Fibroblast of mammary gland (primary cell): Measurements from ENCODE around the gene NAALAD2.
A peak's percentile ranks its signal among the peaks of the same experiment; 100 is the strongest.
"Not testable (repeated sequence)": the region's sequence is repeated elsewhere in the genome, so short reads cannot be mapped to it uniquely, and the experiment has no call there.

Experiments
- DNase-seq: peaks from one replicate; pipeline ENCODE4 v3.0.0-alpha.2; 2010; ENCODE audit warnings: low read depth
- H3K4me3 ChIP-seq: 2 replicates; pipeline ENCODE4 v1.5.1; 2011; ENCODE audit warnings: low read depth, mild to moderate bottlenecking, low read length, moderate library complexity; ENCODE audit not compliant: control insufficient read depth
- TF ChIP-seq, protein P1 (sequence below): conservative IDR thresholded peaks from 2 replicates; pipeline ENCODE4 v1.5.1; 2011; ENCODE audit warnings: low read depth, low read length, inconsistent platforms; ENCODE audit not compliant: control insufficient read depth, insufficient read depth

The NAALAD2 gene

DNA sequence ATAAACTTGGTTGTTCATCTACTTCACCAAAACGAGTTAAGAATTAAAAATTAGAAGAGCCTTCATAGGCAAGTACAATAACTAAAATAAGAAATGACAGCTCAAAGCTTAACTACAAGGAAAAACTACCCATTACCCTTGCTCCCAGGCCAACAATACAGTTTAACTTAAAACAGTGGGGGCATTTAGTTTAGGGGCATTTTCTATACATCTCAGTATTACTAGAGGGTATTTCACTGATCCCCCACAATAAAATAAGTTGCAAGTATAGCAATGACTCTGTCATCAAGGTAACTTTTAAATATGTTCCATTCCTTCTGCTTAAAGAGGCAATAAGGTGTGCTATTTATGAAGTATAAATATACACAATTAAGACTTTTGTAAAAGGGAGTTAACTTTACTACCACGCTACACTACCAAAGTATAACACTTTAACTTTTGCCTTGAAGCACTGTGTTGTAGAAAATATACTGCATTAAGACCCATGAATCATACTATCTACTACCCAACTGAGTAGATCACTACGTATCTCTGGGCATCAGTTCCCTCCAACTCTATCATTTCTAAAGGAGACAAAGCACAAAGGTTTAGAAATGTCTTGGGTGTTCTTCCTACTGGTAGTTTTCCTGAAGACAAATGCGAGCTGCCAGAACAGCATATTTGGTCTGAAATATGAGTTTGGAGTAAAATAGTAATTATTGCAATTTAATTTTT is 58.6 kb downstream of the NAALAD2 start:
- TF ChIP-seq, protein P1, sequence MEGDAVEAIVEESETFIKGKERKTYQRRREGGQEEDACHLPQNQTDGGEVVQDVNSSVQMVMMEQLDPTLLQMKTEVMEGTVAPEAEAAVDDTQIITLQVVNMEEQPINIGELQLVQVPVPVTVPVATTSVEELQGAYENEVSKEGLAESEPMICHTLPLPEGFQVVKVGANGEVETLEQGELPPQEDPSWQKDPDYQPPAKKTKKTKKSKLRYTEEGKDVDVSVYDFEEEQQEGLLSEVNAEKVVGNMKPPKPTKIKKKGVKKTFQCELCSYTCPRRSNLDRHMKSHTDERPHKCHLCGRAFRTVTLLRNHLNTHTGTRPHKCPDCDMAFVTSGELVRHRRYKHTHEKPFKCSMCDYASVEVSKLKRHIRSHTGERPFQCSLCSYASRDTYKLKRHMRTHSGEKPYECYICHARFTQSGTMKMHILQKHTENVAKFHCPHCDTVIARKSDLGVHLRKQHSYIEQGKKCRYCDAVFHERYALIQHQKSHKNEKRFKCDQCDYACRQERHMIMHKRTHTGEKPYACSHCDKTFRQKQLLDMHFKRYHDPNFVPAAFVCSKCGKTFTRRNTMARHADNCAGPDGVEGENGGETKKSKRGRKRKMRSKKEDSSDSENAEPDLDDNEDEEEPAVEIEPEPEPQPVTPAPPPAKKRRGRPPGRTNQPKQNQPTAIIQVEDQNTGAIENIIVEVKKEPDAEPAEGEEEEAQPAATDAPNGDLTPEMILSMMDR: no peak
- no peak for DNase-seq
- no peak overlapping the region for H3K4me3 ChIP-seq

- no peak for DNase-seq
- TF ChIP-seq, protein P1: no peak
- no peak overlapping the region for H3K4me3 ChIP-seq
Measured at GRCh38 chr11:90197377-90197776, 62.9 kb downstream of the NAALAD2 start.

GRCh38 chr11:90202342-90202741 is 67.9 kb downstream of the NAALAD2 start:
- no peak overlapping the region for H3K4me3 ChIP-seq
- DNase-seq: no peak
- TF ChIP-seq, protein P1: no peak

- no peak overlapping the region for H3K4me3 ChIP-seq
- no peak for DNase-seq
- TF ChIP-seq, protein P1: no peak
Measured at GRCh38 chr11:90204407-90204806, 69.9 kb downstream of the NAALAD2 start.

GRCh38 chr11:90204832-90205646 is 70.6 kb downstream of the NAALAD2 start:
- DNase-seq: peak; percentile 75
- TF ChIP-seq, protein P1: peak; percentile 93
- H3K4me3 ChIP-seq: no peak overlapping the region

DNA sequence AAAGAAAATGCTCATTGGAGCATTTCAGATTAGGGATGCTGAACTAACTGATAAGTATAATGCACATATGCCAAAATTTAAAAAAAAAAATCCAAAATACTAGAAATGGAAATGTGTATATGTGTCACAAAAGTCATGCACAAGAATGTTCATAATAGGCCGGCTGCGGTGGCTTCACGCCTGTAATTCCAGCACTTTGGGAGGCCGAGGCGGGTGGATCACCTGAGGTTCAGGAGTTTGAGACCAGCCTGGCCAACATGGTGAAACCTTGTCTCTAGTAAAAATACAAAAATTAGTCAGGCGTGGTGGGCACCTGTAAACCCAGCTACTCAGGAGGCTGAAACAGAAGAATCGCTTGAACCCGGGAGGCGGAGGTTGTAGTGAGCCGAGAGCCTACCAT is 73.5 kb downstream of the NAALAD2 start:
- DNase-seq, H3K4me3 ChIP-seq: not testable (repeated sequence)

GRCh38 chr11:90208857-90209256 is 74.4 kb downstream of the NAALAD2 start:
- no peak for DNase-seq
- TF ChIP-seq, protein P1: no peak
- no peak overlapping the region for H3K4me3 ChIP-seq
